Measurements from ENCODE around the gene FAM227A. TPM values are rescaled to one million over a fixed set of nuclear protein-coding genes. Genes with fewer than 3 reads are reported as not detected.
A peak's percentile ranks its signal among the peaks of the same experiment; 100 is the strongest.

The FAM227A gene
- total and polyA plus RNA-seq, 5 donors from 2014 or later, result not detected

DNA sequence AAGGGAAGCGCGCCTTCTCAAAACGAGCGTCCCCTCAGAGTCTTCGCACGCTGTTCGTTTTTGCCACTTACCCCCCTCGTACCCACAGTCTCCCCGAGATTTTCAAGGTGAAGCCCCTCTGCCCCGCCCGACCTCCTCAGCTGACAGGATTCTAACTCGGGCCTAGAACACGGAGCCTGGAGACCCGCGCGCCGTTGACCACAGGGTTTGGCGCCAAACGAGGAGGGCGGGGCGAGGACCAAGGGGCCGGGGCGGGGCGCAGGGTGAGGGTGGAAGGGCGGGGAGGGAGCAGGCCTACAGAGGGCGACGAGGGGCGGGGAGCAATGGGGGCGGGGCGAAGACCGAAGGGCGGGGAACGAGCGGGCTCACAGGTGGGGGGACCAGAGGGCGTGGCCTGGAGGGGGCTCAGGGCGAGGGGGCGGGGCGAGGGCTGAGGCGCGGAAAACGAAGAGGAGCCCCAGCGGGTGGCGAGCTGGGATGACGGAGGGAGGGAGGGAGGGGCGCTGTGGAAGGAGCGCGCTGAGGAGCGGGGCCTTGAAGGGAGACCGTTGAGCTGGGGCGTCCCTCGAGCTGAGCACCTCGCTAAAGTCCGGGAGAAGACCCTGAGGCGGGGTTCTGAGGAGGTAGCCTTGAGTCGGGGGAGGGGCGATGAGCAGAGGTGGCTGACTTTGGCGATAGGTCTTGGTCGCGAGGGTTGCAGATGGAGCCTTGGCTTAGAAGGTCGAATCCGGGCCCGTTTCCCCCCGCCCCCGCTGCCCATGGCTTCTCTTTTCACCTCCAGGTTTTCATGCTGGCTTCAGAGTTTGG is 86.0 kb downstream of the FAM227A start, which contains the start of gene DMC1:
DMC1 (minus strand) TSS at position 212 of the 807 bp plus-strand sequence. CDS start 1,927 bp downstream, outside the sequence.
- Mint-ChIP-seq H3K4me1 (peaks cover 0 to 20% (median 13%) of the 10 kb centered on the region in 4 donors), H3K4me3 (peak within 1 kb of the TSS; percentile 82 to 92 (median 91)), H3K9me3 (no peaks in the 10 kb centered on the region)

DNA sequence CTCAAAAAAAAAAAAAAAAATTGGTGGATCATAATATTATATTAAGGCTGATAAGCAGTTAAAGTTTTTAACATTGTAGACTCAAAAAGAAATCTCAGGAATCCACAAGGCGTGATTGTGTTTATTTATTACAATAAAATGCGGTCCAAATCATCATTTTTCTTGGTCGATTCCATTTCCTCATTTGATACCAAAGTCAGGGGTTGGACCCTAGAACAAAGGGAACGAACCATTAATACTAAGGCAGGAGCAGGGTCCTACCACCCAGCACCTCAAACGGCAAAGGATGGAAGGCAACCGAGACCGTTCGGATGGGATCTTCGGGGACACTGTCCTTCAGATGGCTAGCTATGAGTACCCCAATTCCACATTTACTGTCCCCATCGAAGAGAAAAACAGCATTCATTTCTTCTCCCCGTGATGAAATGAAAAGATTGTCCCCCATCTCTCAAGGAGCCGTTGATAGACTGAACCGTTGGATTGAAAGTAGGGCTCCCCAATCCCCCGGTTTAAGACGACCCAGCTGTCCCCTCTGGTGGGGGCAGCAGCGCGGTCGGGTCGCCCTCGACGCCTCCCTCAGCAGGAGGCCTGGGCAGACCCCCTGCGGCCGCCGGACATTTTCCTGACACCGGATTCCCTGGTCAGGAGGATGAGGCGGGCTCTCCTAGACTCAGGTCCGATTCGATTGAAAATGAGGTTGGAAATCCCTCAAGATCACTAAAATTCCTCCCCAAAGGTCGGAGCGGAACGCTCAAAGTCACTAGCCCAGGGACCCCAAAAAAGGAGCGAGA is 86.8 kb downstream of the FAM227A start:
- ATAC-seq (ENCODE audit: low read depth in 2 of 2), result no peak
- no peaks in the 10 kb centered on the region for H3K36me3 ChIP-seq (ENCODE audit: control insufficient read depth, insufficient read depth, low read length)
- H3K27ac ChIP-seq (ENCODE audit: insufficient read depth, low read length, poor library complexity, severe bottlenecking), result peak overlapping the region; percentile 54
- H3K4me1 Mint-ChIP-seq, result peaks cover 0 to 20% (median 13%) of the 10 kb centered on the region in 4 donors
- peak overlapping the region; percentile 73 for H3K4me3 ChIP-seq (ENCODE audit: low read depth, low read length)
- H3K4me3 Mint-ChIP-seq, result peak overlapping the region; percentile 82 to 92 (median 91)
- H3K27me3 Mint-ChIP-seq, result no peaks in the 10 kb centered on the region
- no peaks in the 10 kb centered on the region for H3K9me3 Mint-ChIP-seq
- peaks cover 16% of the 10 kb centered on the region for H3K4me1 ChIP-seq (ENCODE audit: control insufficient read depth, insufficient read depth, low read length, poor library complexity, severe bottlenecking)
- no peaks in the 10 kb centered on the region for H3K9me3 ChIP-seq (ENCODE audit: control insufficient read depth in 2 of 2, low read length in 2 of 2)
- H3K36me3 Mint-ChIP-seq, result no peaks in the 10 kb centered on the region
- peak overlapping the region; percentile 69 to 93 (median 93) for H3K27ac Mint-ChIP-seq
- DNase-seq, result peak in 1 of 3 donors; percentile 22
- H3K27me3 ChIP-seq (ENCODE audit: control insufficient read depth, insufficient read depth, low read length), result no peaks in the 10 kb centered on the region

More for the DNA sequence above, 86.0 kb downstream of the FAM227A start, which contains the start of gene DMC1:
- ATAC-seq (ENCODE audit: low read depth in 2 of 2) (peak; percentile 92 to 94), DNase-seq (peak; percentile 90 to 97 (median 97))
- peaks cover 16% of the 10 kb centered on the region for H3K4me1 ChIP-seq (ENCODE audit: control insufficient read depth, insufficient read depth, low read length, poor library complexity, severe bottlenecking)
- H3K27me3 ChIP-seq (ENCODE audit: control insufficient read depth, insufficient read depth, low read length), result no peaks in the 10 kb centered on the region
- Mint-ChIP-seq H3K36me3 (no peaks in the 10 kb centered on the region), H3K27ac (peak within 1 kb of the TSS; percentile 93 to 94 (median 93)), H3K27me3 (no peaks in the 10 kb centered on the region)
- H3K9me3 ChIP-seq (ENCODE audit: control insufficient read depth in 2 of 2, low read length in 2 of 2), result no peaks in the 10 kb centered on the region
- peak within 1 kb of the TSS; percentile 78 for H3K4me3 ChIP-seq (ENCODE audit: low read depth, low read length)
- peak within 1 kb of the TSS; percentile 74 for H3K27ac ChIP-seq (ENCODE audit: insufficient read depth, low read length, poor library complexity, severe bottlenecking)
- H3K36me3 ChIP-seq (ENCODE audit: control insufficient read depth, insufficient read depth, low read length), result no peaks in the 10 kb centered on the region

DNA sequence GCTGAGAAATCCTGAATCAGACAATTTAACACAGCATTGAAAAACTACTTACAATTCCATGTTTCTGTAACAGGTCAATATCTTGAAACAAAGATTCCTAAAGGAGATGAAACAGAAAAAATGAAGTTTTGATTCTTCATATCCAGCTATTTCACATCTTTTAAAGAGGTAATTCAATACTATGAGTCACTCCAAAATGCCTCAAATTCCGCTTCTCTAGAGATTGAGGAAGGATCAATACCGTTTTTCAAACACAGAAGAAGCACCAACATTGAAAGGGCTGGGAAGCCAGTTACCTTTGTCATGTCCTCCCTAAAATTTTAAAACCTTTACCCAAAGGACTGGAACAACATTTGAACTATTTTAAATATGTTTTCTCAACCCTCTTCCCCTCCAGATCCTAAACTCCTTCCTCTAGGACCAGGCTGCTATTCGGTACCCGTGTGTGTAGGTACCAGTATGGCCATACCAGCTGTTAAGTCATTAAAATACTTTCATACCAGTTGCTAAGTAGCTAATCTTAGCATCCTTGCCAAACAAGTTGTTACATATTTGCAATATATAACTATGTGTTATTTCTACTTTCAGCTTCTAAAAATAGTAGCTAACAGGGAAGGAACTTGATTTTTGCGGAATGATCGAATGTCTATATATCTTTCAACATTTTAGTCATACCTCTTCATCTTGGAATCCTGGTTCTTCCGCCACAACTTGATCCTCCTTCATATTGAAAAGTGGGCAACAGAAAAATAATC is 88.5 kb downstream of the FAM227A start:
- no peaks in the 10 kb centered on the region for H3K9me3 ChIP-seq (ENCODE audit: control insufficient read depth in 2 of 2, low read length in 2 of 2)
- no peaks in the 10 kb centered on the region for H3K36me3 ChIP-seq (ENCODE audit: control insufficient read depth, insufficient read depth, low read length)
- DNase-seq (no peak), ATAC-seq (ENCODE audit: low read depth in 2 of 2) (no peak)
- Mint-ChIP-seq H3K27me3 (no peaks in the 10 kb centered on the region), H3K4me3 (peak overlapping the region in 3 of 4 donors; percentile 43 to 82 (median 70)), H3K9me3 (no peaks in the 10 kb centered on the region), H3K27ac (no peak overlapping the region), H3K36me3 (no peaks in the 10 kb centered on the region), H3K4me1 (peaks cover 0 to 20% (median 12%) of the 10 kb centered on the region in 4 donors)
- no peaks in the 10 kb centered on the region for H3K27me3 ChIP-seq (ENCODE audit: control insufficient read depth, insufficient read depth, low read length)
- no peak overlapping the region for H3K27ac ChIP-seq (ENCODE audit: insufficient read depth, low read length, poor library complexity, severe bottlenecking)
- peaks cover 16% of the 10 kb centered on the region for H3K4me1 ChIP-seq (ENCODE audit: control insufficient read depth, insufficient read depth, low read length, poor library complexity, severe bottlenecking)
- H3K4me3 ChIP-seq (ENCODE audit: low read depth, low read length), result no peak overlapping the region

DNA sequence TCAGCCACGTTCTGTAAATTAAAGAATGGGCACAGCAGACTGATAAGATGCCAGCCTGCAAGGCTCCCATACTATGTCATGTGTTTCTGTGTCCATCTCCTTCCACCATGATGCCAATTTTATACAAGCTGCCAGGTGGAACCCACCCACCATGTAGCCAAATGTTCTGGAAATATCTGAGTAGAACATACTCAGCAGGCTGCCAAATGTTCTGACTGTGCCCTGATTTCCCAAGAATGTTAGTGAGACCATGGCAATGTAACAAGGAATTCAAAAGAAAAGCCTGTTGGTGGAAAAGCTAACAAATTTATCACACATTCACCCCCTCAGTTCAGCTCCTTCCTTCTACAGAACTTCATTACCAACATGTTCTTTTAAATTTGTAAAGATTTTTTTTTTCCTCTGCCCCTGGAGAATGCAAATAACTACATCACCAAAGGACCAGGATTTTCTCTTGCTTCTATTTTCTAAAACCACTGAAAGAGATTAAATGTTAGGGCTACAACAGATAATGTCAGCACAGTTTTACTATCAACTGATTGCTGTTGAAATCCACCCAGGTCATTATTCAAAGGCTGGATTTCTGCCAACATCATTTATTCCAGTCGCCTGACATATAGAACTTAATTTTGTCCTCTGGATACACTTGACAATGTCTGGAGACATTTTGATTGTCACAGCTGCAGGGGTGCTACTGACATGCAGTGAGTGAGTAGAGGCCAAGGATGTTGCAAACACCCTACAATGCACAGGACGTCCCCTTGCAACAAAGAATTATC is 89.3 kb downstream of the FAM227A start:
- Mint-ChIP-seq H3K4me3 (peak overlapping the region in 2 of 4 donors; percentile 27 to 33), H3K36me3 (no peaks in the 10 kb centered on the region), H3K9me3 (no peaks in the 10 kb centered on the region), H3K27me3 (no peaks in the 10 kb centered on the region), H3K4me1 (peaks cover 0 to 20% (median 12%) of the 10 kb centered on the region in 4 donors), H3K27ac (no peak overlapping the region)
- Histone ChIP-seq H3K9me3 (ENCODE audit: control insufficient read depth in 2 of 2, low read length in 2 of 2) (no peaks in the 10 kb centered on the region), H3K27ac (ENCODE audit: insufficient read depth, low read length, poor library complexity, severe bottlenecking) (no peak overlapping the region), H3K4me3 (ENCODE audit: low read depth, low read length) (no peak overlapping the region), H3K4me1 (ENCODE audit: control insufficient read depth, insufficient read depth, low read length, poor library complexity, severe bottlenecking) (peaks cover 16% of the 10 kb centered on the region), H3K27me3 (ENCODE audit: control insufficient read depth, insufficient read depth, low read length) (no peaks in the 10 kb centered on the region), H3K36me3 (ENCODE audit: control insufficient read depth, insufficient read depth, low read length) (no peaks in the 10 kb centered on the region)
- ATAC-seq (ENCODE audit: low read depth in 2 of 2) (no peak), DNase-seq (no peak)

DNA sequence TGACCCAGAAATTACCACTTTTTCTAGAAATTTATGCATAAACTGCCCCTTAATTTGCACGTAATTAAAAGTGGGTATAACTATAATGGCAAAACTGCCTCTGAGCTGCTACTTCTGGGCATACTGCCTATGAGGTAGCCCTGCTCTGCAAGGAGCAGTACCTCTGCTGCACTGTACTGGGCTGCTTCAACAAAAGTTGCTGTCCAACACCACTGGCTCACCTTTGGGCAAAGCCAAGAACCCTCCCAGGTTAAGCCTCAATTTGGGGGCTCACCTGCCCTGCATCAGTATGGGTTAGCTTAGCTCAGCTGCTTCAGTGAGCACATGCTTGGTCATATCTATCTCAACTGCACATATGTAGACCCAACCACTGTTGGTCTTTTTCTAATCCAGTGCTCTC is 90.8 kb downstream of the FAM227A start:
- H3K9me3 ChIP-seq (ENCODE audit: control insufficient read depth in 2 of 2, low read length in 2 of 2), result no peaks in the 10 kb centered on the region
- DNase-seq, result no peak
- no peak for ATAC-seq (ENCODE audit: low read depth in 2 of 2)
- no peaks in the 10 kb centered on the region for H3K27me3 ChIP-seq (ENCODE audit: control insufficient read depth, insufficient read depth, low read length)
- Mint-ChIP-seq H3K36me3 (no peaks in the 10 kb centered on the region), H3K4me1 (peaks cover 0 to 7% (median under 1%) of the 10 kb centered on the region in 4 donors), H3K9me3 (no peaks in the 10 kb centered on the region), H3K4me3 (peak overlapping the region in 1 of 4 donors; percentile 32), H3K27me3 (no peaks in the 10 kb centered on the region), H3K27ac (peak overlapping the region in 1 of 3 donors; percentile 38)
- no peaks in the 10 kb centered on the region for H3K36me3 ChIP-seq (ENCODE audit: control insufficient read depth, insufficient read depth, low read length)
- H3K4me3 ChIP-seq (ENCODE audit: low read depth, low read length), result no peak overlapping the region
- H3K27ac ChIP-seq (ENCODE audit: insufficient read depth, low read length, poor library complexity, severe bottlenecking), result no peak overlapping the region
- H3K4me1 ChIP-seq (ENCODE audit: control insufficient read depth, insufficient read depth, low read length, poor library complexity, severe bottlenecking), result peaks cover 7% of the 10 kb centered on the region

DNA sequence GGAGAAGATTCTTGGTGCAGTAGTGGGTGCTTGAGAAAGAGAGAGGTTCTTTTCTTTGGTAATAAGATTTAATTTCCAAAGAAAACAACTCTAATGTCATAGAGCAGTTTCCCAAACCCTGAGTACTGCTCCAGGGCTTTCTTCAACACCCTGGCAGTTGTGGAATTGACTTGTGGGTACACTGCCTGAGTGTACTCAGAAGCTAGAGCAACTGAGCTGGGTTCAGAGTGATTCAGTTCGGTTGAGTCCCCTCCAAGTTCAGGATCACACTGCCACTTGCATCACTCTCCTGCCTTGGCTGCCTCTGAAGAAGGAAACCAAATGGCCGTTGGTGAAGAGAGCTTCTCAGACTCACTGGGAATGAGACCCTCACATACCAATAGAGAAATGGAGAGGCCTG is 91.5 kb downstream of the FAM227A start:
- no peak for ATAC-seq (ENCODE audit: low read depth in 2 of 2)

More for the DNA sequence above, 91.5 kb downstream of the FAM227A start:
- no peaks in the 10 kb centered on the region for H3K9me3 ChIP-seq (ENCODE audit: control insufficient read depth in 2 of 2, low read length in 2 of 2)
- peaks cover 0 to 3% (median 0%) of the 10 kb centered on the region in 4 donors for H3K4me1 Mint-ChIP-seq
- no peaks in the 10 kb centered on the region for H3K27me3 Mint-ChIP-seq
- H3K4me3 Mint-ChIP-seq, result no peak overlapping the region
- H3K27ac ChIP-seq (ENCODE audit: insufficient read depth, low read length, poor library complexity, severe bottlenecking), result no peak overlapping the region
- peaks cover 2% of the 10 kb centered on the region for H3K4me1 ChIP-seq (ENCODE audit: control insufficient read depth, insufficient read depth, low read length, poor library complexity, severe bottlenecking)
- no peaks in the 10 kb centered on the region for H3K36me3 Mint-ChIP-seq
- H3K4me3 ChIP-seq (ENCODE audit: low read depth, low read length), result no peak overlapping the region
- no peaks in the 10 kb centered on the region for H3K9me3 Mint-ChIP-seq
- no peak overlapping the region for H3K27ac Mint-ChIP-seq
- H3K36me3 ChIP-seq (ENCODE audit: control insufficient read depth, insufficient read depth, low read length), result no peaks in the 10 kb centered on the region
- no peaks in the 10 kb centered on the region for H3K27me3 ChIP-seq (ENCODE audit: control insufficient read depth, insufficient read depth, low read length)
- no peak for DNase-seq
